Mononuclear cell (primary cell): Measurements from ENCODE around the gene RUNX1. TPM values are rescaled to one million over a fixed set of nuclear protein-coding genes. Genes with fewer than 3 reads are reported as not detected.

ENCODE experiments used
- H3K27me3 ChIP-seq: 2 replicates; pipeline ENCODE4 v1.6.0; 2011; ENCODE audit warnings: low read length, control low read depth; ENCODE audit not compliant: insufficient read depth
- H3K4me1 ChIP-seq: 2 replicates; pipeline ENCODE4 v1.5.1; 2011; ENCODE audit warnings: mild to moderate bottlenecking, low read length, control low read depth; ENCODE audit not compliant: insufficient read depth
- H3K4me3 ChIP-seq: 2 replicates; pipeline ENCODE4 v1.5.1; 2011; ENCODE audit warnings: mild to moderate bottlenecking, low read length, moderate library complexity
- H3K9me3 ChIP-seq: 2 replicates; pipeline ENCODE4 v1.5.1; 2011; ENCODE audit warnings: low read depth, mild to moderate bottlenecking, control low read depth, low read length
- total RNA-seq: library from RNA; depleted of rRNA; stranded (reverse); fragments of >200 nt; gene quantifications from one replicate; pipeline ENCODE4 v1.2.3, GENCODE V29; 2012

The RUNX1 gene
- total RNA-seq, 1 donor, result 51.2 TPM

- peaks cover 80% of the 10 kb centered on the region for H3K4me1 ChIP-seq
- H3K27me3 ChIP-seq, result no peaks in the 10 kb centered on the region
- peak overlapping the region; percentile 60 for H3K4me3 ChIP-seq
- H3K9me3 ChIP-seq, result no peaks in the 10 kb centered on the region
Measured at GRCh38 chr21:35046880-35047229, 2.2 kb downstream of the RUNX1 start.

GRCh38 chr21:35046263-35046624, 2.9 kb downstream of the RUNX1 start:
- Histone ChIP-seq H3K4me1 (peaks cover 80% of the 10 kb centered on the region), H3K27me3 (no peaks in the 10 kb centered on the region), H3K9me3 (no peaks in the 10 kb centered on the region), H3K4me3 (peak overlapping the region; percentile 60)

DNA sequence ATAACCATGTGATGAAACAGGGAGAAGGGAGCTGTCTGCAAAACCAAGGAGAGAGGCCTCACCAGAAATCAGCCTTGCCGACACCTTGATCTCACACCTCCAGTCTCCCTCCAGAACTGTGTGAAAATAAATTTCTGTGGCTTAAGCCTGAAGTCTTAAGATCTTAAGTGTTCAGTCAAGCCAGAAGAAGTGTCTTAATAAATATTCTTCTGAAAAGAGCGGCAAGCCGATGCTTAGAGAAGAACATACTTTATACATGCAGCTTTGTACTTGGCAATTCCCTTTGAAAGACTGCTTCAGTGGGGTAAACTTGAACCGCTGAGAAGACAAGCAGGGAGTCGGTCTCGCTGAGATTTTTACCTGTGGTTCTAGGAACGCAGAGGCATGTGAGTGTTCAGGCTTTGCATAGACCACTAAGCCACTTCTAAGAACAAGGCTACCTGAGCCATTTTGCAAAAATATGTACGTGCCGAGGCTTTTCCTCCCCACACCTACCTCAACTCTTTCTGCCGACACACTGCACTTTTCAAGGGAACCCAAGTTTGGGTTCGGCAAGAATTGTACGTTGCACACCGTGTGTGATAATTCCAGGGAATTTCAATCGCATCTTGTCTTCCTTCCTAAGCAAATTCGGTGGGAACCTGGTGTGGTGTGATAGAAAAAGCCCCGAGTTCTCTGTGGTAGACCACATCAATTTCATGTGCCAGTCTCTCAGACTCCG, 3.4 kb downstream of the RUNX1 start:
- Histone ChIP-seq H3K9me3 (no peaks in the 10 kb centered on the region), H3K4me1 (peaks cover 80% of the 10 kb centered on the region), H3K4me3 (peak overlapping the region; percentile 60), H3K27me3 (no peaks in the 10 kb centered on the region)

GRCh38 chr21:35044770-35045541, 4.1 kb downstream of the RUNX1 start:
- no peaks in the 10 kb centered on the region for H3K9me3 ChIP-seq
- H3K27me3 ChIP-seq, result no peaks in the 10 kb centered on the region
- no peak overlapping the region for H3K4me3 ChIP-seq
- H3K4me1 ChIP-seq, result peaks cover 80% of the 10 kb centered on the region

- Histone ChIP-seq H3K4me1 (peaks cover 76% of the 10 kb centered on the region), H3K9me3 (no peaks in the 10 kb centered on the region), H3K4me3 (no peak overlapping the region), H3K27me3 (no peaks in the 10 kb centered on the region)
Measured at GRCh38 chr21:35044128-35044527, 5.0 kb downstream of the RUNX1 start.

- peaks cover 82% of the 10 kb centered on the region for H3K4me1 ChIP-seq
- H3K9me3 ChIP-seq, result no peaks in the 10 kb centered on the region
- H3K4me3 ChIP-seq, result no peak overlapping the region
- H3K27me3 ChIP-seq, result no peaks in the 10 kb centered on the region
Measured at GRCh38 chr21:35043549-35043948, 5.6 kb downstream of the RUNX1 start.

- Histone ChIP-seq H3K4me3 (no peak overlapping the region), H3K4me1 (peaks cover 89% of the 10 kb centered on the region), H3K9me3 (no peaks in the 10 kb centered on the region), H3K27me3 (no peaks in the 10 kb centered on the region)
Measured at GRCh38 chr21:35042836-35043235, 6.3 kb downstream of the RUNX1 start.

- Histone ChIP-seq H3K4me1 (peaks cover 96% of the 10 kb centered on the region), H3K9me3 (no peaks in the 10 kb centered on the region), H3K4me3 (no peak overlapping the region), H3K27me3 (no peaks in the 10 kb centered on the region)
Measured at GRCh38 chr21:35041881-35042280, 7.2 kb downstream of the RUNX1 start.

DNA sequence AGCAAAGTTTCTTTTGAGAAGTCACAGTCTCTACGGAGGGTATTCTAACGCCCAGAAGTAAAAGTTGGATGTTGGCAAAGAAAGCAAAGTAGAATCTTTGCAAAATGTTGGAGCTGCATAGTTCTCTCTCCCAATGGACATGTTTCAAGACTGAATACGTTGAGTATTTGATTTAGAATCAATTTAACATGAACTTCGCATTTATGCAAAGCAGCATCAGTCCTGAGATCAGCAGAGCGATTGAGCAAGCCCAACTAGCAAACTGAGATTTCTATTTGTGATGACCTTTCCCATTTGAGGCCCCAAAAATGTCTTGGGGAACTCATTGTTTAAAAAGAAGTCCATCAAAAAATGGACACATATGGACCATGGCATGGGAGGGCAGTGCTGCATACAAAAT, 8.0 kb downstream of the RUNX1 start:
- Histone ChIP-seq H3K4me1 (peaks cover 96% of the 10 kb centered on the region), H3K27me3 (no peaks in the 10 kb centered on the region), H3K9me3 (no peaks in the 10 kb centered on the region), H3K4me3 (no peak overlapping the region)

DNA sequence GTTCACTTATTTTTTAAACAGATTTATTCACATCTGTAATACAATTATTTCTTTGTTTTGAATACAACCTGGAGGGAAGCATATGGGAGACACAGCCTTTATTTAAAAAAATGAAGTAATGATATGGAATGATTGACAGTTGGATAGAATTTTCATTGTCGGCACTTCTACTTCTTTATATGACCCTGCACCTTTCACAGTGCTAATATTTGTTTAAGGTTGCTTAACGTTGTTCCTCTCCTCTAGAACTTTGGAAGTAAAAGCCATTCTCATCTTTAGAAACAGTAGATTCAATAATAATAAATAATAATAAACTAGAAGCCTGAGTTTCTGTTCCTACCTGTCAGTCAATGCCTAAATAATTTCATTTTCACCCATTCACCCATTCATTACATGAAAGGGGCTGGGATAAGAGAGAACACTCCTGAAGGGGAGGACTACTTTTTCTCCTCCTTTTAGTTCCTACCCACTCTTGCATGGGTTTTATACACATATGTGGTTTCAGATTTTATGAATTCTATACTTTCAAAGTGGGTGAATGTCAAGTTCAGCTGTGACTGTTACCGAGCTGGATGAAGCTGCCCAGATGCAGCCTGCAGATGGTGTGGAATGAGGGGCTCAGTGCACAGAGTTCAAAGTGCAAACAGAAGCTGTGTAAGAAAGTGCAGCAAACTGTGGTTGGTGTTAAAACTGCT, 9.4 kb downstream of the RUNX1 start:
- Histone ChIP-seq H3K9me3 (no peaks in the 10 kb centered on the region), H3K4me3 (no peak overlapping the region), H3K4me1 (peaks cover 95% of the 10 kb centered on the region), H3K27me3 (no peaks in the 10 kb centered on the region)

DNA sequence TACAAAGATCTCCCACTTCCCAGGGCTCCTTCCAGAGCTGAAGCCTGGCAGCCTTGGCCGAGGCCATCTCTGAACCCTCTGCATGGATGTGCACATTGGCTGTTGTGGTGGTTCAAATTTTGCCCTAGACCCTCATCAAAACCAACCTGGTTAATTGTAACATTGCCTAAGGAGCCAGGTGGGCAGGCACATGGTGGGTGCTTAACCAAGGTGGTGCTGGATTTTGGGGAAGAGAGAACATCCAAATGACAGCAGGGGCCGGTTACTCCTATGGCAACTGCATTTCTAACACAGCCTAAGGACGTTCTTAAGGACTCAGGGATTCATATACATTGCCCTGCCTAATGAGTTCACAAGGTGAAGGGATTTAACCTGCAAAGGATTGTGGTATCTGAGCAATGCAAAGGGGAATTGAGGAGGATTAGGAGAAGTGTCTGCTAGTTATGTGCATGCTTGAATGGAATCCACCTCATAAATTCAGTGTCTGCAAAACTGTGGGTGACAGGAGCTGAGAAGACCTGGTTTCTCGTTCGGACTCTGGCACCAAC, 10.3 kb downstream of the RUNX1 start:
- no peaks in the 10 kb centered on the region for H3K9me3 ChIP-seq
- peaks cover 93% of the 10 kb centered on the region for H3K4me1 ChIP-seq
- no peak overlapping the region for H3K4me3 ChIP-seq
- no peaks in the 10 kb centered on the region for H3K27me3 ChIP-seq

DNA sequence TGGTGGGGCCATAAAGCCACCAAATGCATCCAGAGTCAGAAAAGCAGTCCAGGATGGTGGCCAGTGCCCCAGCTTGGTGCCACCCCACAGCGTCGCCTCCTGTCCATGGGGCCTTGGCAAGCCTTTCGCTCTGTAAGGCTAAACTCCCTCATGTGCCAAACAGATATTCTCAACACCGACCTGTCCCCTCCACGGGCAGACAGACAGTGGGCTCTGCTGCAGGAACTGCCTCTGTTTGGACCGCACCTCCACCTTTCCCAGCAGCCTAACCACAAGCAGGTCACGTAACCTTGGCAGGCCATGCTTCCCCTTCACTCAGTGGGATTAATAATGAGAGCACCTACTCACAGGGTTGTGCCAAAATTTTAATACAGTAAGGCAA, 11.7 kb downstream of the RUNX1 start:
- Histone ChIP-seq H3K4me3 (no peak overlapping the region), H3K9me3 (no peaks in the 10 kb centered on the region), H3K4me1 (peaks cover 89% of the 10 kb centered on the region), H3K27me3 (no peaks in the 10 kb centered on the region)

DNA sequence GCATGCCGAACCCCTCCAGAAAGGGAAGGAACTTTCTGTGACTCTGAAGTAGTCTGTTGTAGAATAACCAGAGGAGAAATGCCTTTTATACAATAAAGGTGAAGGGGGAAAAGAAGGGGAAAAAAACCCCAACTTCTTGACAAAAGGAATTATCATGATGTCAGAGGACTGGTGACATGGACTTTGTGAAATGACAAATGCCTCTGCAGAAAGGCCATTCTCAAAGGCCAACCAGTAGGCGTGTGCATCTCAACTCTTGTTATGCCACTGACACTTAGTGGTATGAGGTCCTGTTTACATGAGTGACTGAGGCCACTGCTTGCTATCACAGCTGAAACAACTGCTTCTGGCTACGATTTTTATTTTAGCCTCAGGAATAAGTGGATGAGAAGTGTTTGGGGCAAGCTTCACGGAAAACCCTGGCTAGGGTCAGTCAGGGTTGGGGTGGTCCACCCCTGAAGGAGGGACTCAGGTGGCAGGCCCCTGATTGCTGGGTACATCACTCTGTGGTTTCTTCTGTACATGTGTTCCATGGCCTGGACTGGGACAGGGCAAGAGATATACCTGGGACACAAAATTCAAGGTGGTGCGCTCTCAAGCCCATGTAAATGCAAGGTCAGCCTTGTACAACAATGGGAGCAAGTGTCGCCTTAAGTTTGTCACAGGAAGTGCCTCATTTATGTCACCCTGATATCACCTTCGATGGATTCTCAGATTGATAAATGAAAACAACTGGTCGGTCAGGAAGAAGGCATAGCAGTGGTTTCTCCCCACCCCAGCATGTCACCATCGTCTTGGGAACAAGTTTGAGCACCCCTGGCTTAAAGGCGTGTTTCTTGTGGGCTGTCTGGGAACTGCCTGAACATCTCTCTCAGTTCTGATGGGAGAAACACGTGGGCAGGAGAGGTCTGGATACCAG, 12.4 kb downstream of the RUNX1 start:
- no peak overlapping the region for H3K4me3 ChIP-seq
- peaks cover 83% of the 10 kb centered on the region for H3K4me1 ChIP-seq
- no peaks in the 10 kb centered on the region for H3K27me3 ChIP-seq
- H3K9me3 ChIP-seq, result no peaks in the 10 kb centered on the region

DNA sequence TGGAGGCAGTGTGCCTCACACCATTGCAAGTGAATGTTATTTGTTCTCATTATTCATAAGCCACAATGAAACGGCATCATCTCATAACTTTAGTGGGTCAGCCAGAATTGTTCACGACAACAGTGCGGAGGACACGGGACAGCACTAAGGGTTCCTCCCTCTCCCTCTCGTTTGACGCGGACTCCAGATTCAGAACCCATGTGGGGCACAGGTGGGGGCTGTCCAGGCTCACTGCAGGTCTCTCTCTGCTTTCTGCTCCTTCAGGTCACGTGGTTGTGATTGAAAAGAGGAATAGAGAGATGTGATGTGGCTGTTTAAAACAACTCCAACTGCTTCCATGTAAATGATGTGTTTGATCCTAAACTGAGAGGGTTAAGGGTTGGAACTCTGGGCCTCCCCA, 13.5 kb downstream of the RUNX1 start:
- Histone ChIP-seq H3K9me3 (no peaks in the 10 kb centered on the region), H3K4me3 (no peak overlapping the region), H3K27me3 (no peaks in the 10 kb centered on the region), H3K4me1 (peaks cover 77% of the 10 kb centered on the region)
